Measurements from ENCODE around the gene ATOH7. TPM values are rescaled to one million over a fixed set of nuclear protein-coding genes. Genes with fewer than 3 reads are reported as not detected.
"Not testable (repeated sequence)": the region's sequence is repeated elsewhere in the genome, so short reads cannot be mapped to it uniquely, and the experiment has no call there.

The ATOH7 gene
- total RNA-seq, 1 experiment from 2014 or later = not detected

- RAD21 ChIA-PET (ENCODE audit: low non-redundant PET in 1 of 2, low total read pairs in 2 of 2, uncharacterized antibody in 2 of 2, unreplicated experiment in 2 of 2) = no interaction called here
- Histone ChIP-seq H3K9ac (ENCODE audit: low read length) (no peak overlapping the region), H3K4me1 (ENCODE audit: control insufficient read depth in 1 of 2, insufficient read depth in 2 of 2, low read length in 2 of 2) (no peaks in the 10 kb centered on the region), H3K4me3 (replicated peaks in 1 of 2; ENCODE audit: low read depth in 1 of 2, low read length in 2 of 2) (no peak overlapping the region), H2AFZ (ENCODE audit: low read depth, low read length, poor library complexity, severe bottlenecking) (no peak overlapping the region), H3K4me2 (ENCODE audit: low read length) (no peak overlapping the region), H3K27ac (ENCODE audit: low read depth, low read length) (no peak overlapping the region), H3K27me3 (ENCODE audit: insufficient read depth, low read length) (no peaks in the 10 kb centered on the region), H3K36me3 (ENCODE audit: control insufficient read depth in 1 of 2, insufficient read depth in 2 of 2, low read length in 2 of 2) (no peaks in the 10 kb centered on the region), H3K9me2 (ENCODE audit: insufficient read depth) (no peaks in the 10 kb centered on the region), H3K79me2 (ENCODE audit: insufficient read depth, low read length) (no peaks in the 10 kb centered on the region), H4K20me1 (ENCODE audit: insufficient read depth) (no peaks in the 10 kb centered on the region), H3K9me3 (ENCODE audit: control insufficient read depth in 1 of 2, insufficient read depth in 1 of 2, low read depth in 1 of 2, low read length in 2 of 2) (peaks cover 0 to 8% of the 10 kb centered on the region in 2 experiments; a peak in 1 of 4 replicates)
- CTCF ChIA-PET = no interaction called here
- DNase-seq (ENCODE audit: low read depth, low spot score) (no peak), ATAC-seq (no peak)
- intact Hi-C loops (cut with micrococcal nuclease) = no loop called here
- BruUV-seq (replicated peaks) = no TSS peak
- TF ChIP-seq ATF3 (IDR thresholded peaks at IDR 0.05) (no peak), CBX3 (IDR thresholded peaks at IDR 0.05; ENCODE audit: low read depth) (no peak), EZH2 (IDR thresholded peaks at IDR 0.05) (no peak), SRF (IDR thresholded peaks at IDR 0.05; ENCODE audit: low read depth) (no peak), ELF1 (IDR thresholded peaks at IDR 0.05; ENCODE audit: borderline replicate concordance, low read depth) (no peak), SP1 (IDR thresholded peaks at IDR 0.05; ENCODE audit: low read depth) (no peak), ZFX (IDR thresholded peaks at IDR 0.05) (no peak), ZBTB33 (IDR thresholded peaks at IDR 0.05; ENCODE audit: extremely low read depth, insufficient replicate concordance, low read length) (no peak), TCF7L2 (IDR thresholded peaks at IDR 0.05; ENCODE audit: borderline replicate concordance, extremely low read depth, insufficient read depth, insufficient read length) (no peak), FOSL1 (IDR thresholded peaks at IDR 0.05; ENCODE audit: low read depth) (no peak), MAX (IDR thresholded peaks at IDR 0.05) (no peak), CEBPB (IDR thresholded peaks at IDR 0.05; ENCODE audit: low read depth) (no peak), REST (IDR thresholded peaks at IDR 0.05; ENCODE audit: low read depth) (no peak), YY1 (IDR thresholded peaks at IDR 0.05; ENCODE audit: extremely low read depth, insufficient replicate concordance, low read depth, low read length) (no peak), SIN3A (IDR thresholded peaks at IDR 0.05; ENCODE audit: low read depth) (no peak)
- POLR2A ChIA-PET = no interaction called here
Observed at GRCh38 chr10:68280758-68281157, 48.8 kb upstream of the ATOH7 start.

- H3K9me3 ChIP-seq (ENCODE audit: control insufficient read depth in 1 of 2, insufficient read depth in 1 of 2, low read depth in 1 of 2, low read length in 2 of 2); H3K9me2 ChIP-seq (ENCODE audit: insufficient read depth); H3K36me3 ChIP-seq (ENCODE audit: control insufficient read depth in 1 of 2, insufficient read depth in 2 of 2, low read length in 2 of 2); H3K4me3 ChIP-seq (replicated peaks in 1 of 2; ENCODE audit: low read depth in 1 of 2, low read length in 2 of 2); H4K20me1 ChIP-seq (ENCODE audit: insufficient read depth); DNase-seq (ENCODE audit: low read depth, low spot score); RAD21 ChIA-PET (ENCODE audit: low non-redundant PET in 1 of 2, low total read pairs in 2 of 2, uncharacterized antibody in 2 of 2, unreplicated experiment in 2 of 2); H3K4me2 ChIP-seq (ENCODE audit: low read length); H2AFZ ChIP-seq (ENCODE audit: low read depth, low read length, poor library complexity, severe bottlenecking); H3K9ac ChIP-seq (ENCODE audit: low read length); H3K4me1 ChIP-seq (ENCODE audit: control insufficient read depth in 1 of 2, insufficient read depth in 2 of 2, low read length in 2 of 2); ATAC-seq; intact Hi-C loops (cut with micrococcal nuclease); CTCF ChIA-PET; BruUV-seq (replicated peaks); H3K79me2 ChIP-seq (ENCODE audit: insufficient read depth, low read length); H3K27ac ChIP-seq (ENCODE audit: low read depth, low read length); H3K27me3 ChIP-seq (ENCODE audit: insufficient read depth, low read length); POLR2A ChIA-PET: not testable (repeated sequence)
Observed at GRCh38 chr10:68278906-68279753, 47.2 kb upstream of the ATOH7 start.
